Fibroblast of villous mesenchyme (primary cell): ENCODE data around the gene NUDT21. TPM values are rescaled to one million over a fixed set of nuclear protein-coding genes. Genes with fewer than 3 reads are reported as not detected.

ENCODE experiments used
- DNase-seq: peaks from one replicate; pipeline ENCODE4 v3.0.0-alpha.2; 2010; ENCODE audit warnings: low read depth
- H3K4me3 ChIP-seq: 2 replicates; pipeline ENCODE4 v1.5.1; 2011; ENCODE audit warnings: low read depth, mild to moderate bottlenecking, low read length
- CTCF ChIP-seq: IDR thresholded peaks from 2 replicates; pipeline ENCODE4 v1.5.1; 2012; ENCODE audit warnings: low read depth, mild to moderate bottlenecking, low read length; ENCODE audit not compliant: insufficient read depth
- total RNA-seq: library from RNA; depleted of rRNA; stranded (reverse); fragments of >200 nt; gene quantifications from 2 replicates; pipeline ENCODE4 v1.2.3, GENCODE V29; 2012

NUDT21 gene
- total RNA-seq, 1 donor, result 83.8 TPM

GRCh38 chr16:56475201-56475600 is 24.1 kb upstream of the NUDT21 start:
- no peak for DNase-seq
- no peak overlapping the region for H3K4me3 ChIP-seq
- no peak for TF ChIP-seq CTCF

- no peak for TF ChIP-seq CTCF
- H3K4me3 ChIP-seq, result no peak overlapping the region
- DNase-seq, result no peak
These were observed 19.5 kb upstream of the NUDT21 start for GRCh38 chr16:56470666-56471065.

GRCh38 chr16:56470232-56470631 is 19.1 kb upstream of the NUDT21 start:
- TF ChIP-seq CTCF, result no peak
- DNase-seq, result no peak
- no peak overlapping the region for H3K4me3 ChIP-seq

GRCh38 chr16:56469748-56470147 is 18.6 kb upstream of the NUDT21 start:
- no peak for DNase-seq
- H3K4me3 ChIP-seq, result no peak overlapping the region
- TF ChIP-seq CTCF, result no peak

- H3K4me3 ChIP-seq, result no peak overlapping the region
- TF ChIP-seq CTCF, result no peak
- DNase-seq, result no peak
These were observed 17.7 kb upstream of the NUDT21 start for GRCh38 chr16:56468800-56469199.

GRCh38 chr16:56466344-56466743 is 15.2 kb upstream of the NUDT21 start:
- DNase-seq, result no peak
- no peak overlapping the region for H3K4me3 ChIP-seq
- no peak for TF ChIP-seq CTCF

GRCh38 chr16:56463153-56463552 is 12.0 kb upstream of the NUDT21 start:
- no peak overlapping the region for H3K4me3 ChIP-seq
- TF ChIP-seq CTCF, result no peak
- no peak for DNase-seq
